Activated naive CD4-positive, alpha-beta T cell treated with anti-CD3 and anti-CD28 coated beads, Interleukin-2, amount 50 U/mL, for 16 hours (primary cell): Measurements from ENCODE around the gene KCNH3.

ENCODE experiments used
- DNase-seq: peaks from one replicate; pipeline ENCODE4 v3.0.0-alpha.2; 2020

The KCNH3 gene

GRCh38 chr12:49548481-49548821 is 9.6 kb downstream of the KCNH3 start:
- DNase-seq, result no peak

DNA sequence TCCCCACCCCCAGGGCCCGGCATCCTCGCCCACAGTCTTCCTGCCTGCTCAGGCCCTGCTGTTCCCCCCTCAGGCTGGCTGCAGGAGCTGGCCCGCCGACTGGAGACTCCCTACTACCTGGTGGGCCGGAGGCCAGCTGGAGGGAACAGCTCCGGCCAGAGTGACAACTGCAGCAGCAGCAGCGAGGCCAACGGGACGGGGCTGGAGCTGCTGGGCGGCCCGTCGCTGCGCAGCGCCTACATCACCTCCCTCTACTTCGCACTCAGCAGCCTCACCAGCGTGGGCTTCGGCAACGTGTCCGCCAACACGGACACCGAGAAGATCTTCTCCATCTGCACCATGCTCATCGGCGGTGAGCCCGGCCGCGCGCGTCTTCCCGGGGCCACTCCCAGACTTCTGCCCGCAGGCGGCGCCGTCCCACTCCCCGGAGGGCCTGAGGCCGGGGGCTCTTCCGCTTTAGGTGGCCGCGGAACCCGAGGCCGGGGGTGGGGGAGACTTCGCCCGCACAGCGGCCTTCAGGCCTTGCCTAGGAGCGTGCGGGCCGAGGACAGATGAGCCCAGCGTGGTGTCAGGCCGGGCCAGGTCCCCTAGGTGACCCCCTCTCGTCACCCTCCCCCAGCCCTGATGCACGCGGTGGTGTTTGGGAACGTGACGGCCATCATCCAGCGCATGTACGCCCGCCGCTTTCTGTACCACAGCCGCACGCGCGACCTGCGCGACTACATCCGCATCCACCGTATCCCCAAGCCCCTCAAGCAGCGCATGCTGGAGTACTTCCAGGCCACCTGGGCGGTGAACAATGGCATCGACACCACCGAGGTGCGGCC is 10.2 kb downstream of the KCNH3 start:
- DNase-seq, result peak; percentile 42

DNA sequence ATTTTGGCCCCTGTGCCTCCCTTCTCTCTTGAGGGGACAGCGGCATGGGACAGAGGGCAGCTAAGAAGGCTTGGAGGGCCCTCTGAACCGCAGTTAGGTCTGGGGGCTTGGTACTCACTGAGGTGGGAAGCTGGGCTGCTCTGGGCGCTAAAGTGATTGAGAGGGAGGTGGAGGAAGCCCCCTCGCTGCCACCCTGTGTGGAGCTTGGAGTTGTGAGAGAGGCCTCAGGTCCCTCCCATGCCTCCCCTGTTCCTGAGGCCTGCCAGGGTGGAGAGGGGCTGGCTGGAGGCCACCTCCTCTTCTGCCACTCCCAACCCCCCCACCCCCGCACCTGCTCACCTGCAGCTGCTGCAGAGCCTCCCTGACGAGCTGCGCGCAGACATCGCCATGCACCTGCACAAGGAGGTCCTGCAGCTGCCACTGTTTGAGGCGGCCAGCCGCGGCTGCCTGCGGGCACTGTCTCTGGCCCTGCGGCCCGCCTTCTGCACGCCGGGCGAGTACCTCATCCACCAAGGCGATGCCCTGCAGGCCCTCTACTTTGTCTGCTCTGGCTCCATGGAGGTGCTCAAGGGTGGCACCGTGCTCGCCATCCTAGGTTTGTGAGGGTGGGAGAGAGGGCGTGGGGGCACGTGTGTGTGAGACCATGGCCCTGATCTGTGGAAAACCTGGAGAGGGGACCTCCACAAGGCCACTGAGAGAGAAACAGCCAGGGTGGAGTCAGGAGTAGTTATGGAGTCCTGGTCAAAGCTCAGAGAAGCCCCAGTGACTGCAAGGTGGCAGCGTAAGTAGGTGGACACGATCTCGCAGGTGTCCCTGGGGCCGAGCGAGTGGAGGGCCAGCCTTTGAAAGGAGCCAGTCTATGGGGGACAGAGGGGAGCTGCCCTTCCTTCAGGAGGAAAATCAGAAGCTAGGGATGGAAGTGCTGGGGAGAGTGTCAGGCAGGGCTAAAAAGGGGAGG is 11.2 kb downstream of the KCNH3 start:
- no peak for DNase-seq

DNA sequence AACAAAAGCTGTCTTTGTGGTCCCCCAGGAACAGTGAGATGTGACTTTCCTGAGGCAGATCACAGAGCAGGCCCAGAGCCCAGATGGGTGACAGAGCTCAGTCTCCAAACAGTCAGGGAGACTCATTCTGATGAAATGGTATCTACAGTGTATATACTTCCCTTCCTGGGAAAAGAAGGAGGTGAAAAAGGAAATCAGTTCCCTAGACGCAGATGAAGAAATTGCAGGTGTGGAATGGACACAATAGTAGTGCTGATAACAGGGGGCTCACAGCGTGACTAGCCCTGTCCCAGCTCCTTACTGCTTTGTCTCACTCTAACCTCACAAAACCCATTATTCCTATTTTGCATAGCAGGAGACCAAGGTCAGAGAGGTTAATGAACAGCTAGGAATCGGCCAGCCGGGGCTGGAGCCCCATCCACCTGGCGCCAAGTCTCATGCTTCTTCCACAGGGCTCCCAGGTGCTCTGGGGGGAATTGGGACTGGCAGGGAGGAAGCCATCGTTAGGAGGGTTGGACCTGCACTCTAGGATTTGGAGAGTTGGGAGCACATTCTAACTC is 11.9 kb downstream of the KCNH3 start:
- DNase-seq, result no peak

GRCh38 chr12:49552014-49552413 is 13.2 kb downstream of the KCNH3 start:
- no peak for DNase-seq

GRCh38 chr12:49552425-49552824 is 13.6 kb downstream of the KCNH3 start:
- DNase-seq, result no peak

- DNase-seq, result no peak
Observed at GRCh38 chr12:49552899-49553298, 14.1 kb downstream of the KCNH3 start.

DNA sequence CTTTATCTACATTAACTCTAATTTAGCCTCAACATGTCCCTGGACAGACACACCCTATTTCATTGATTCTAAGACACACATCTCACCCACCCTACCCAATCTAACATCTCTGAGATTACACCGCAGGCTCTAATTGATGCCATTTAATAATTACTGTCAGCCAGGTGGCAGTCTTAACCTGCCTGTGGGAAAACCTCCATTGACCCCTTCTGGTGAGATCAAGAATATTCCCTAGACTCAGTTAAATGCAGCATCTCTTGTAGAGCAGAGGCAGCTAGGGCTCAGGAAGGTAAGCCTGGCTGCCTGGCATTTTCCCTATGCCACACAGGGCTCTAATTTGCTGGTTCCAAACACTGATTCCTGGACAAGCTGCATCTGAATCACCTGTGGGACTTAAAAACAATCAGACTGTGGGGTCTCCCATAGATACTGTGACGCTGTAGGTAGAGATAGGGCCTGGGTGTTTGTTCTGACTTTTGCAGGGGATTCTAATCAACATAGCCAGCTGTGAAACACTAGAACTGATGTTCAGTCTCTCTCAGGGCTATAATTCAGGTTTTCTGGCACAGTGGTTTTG is 14.8 kb downstream of the KCNH3 start:
- no peak for DNase-seq

DNA sequence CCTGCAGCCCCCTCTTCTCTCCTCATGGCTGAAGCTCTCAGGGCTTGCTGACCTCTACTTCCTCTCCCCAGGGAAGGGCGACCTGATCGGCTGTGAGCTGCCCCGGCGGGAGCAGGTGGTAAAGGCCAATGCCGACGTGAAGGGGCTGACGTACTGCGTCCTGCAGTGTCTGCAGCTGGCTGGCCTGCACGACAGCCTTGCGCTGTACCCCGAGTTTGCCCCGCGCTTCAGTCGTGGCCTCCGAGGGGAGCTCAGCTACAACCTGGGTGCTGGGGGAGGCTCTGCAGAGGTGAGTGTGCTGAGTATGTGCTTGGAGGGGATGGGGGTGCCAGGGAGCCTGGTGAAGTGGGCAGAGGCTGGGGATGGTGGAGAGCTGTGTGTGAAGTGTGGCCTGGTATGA is 15.4 kb downstream of the KCNH3 start:
- no peak for DNase-seq

GRCh38 chr12:49555631-49556390 is 17.0 kb downstream of the KCNH3 start:
- no peak for DNase-seq

DNA sequence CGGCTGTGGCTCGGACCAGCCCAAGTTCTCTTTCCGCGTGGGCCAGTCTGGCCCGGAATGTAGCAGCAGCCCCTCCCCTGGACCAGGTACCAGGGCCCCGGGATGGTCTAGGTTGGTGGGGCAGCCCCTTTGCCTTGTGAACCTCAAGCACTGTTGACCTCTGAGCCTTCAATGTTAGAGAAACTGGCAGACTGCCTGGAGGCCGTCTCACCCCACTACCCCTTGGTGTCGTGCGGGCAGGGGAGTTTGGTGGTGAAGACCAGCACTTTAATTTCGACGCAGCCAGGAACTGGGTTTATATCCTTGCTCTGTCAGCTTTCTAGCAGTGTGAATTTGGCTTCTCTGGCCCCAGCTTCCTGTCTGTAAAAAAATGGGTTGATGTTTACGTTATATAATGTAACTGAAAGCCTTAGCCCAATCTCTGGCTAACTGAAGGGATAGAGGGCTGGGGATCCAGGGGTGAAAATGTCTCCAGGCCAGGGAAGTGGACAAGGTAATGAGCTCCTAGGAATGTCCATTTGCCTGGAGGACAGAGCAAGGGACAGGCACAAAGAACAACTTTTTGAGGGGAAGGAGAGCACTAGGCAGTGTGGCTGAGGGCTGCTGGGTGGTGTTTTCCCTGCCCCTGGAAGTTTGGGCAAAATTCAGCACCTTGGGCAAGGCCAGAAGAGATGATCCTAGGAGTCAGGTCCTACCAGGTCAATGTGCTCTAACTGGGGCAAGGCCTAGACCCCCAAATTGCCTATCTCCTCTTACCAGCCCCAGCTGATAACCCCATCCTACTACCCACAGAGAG is 17.8 kb downstream of the KCNH3 start:
- DNase-seq, result no peak

- no peak for DNase-seq
Observed at GRCh38 chr12:49557187-49557916, 18.5 kb downstream of the KCNH3 start.

- no peak for DNase-seq
Observed at GRCh38 chr12:49557917-49558215, 19.0 kb downstream of the KCNH3 start.

GRCh38 chr12:49558526-49558925 is 19.7 kb downstream of the KCNH3 start:
- DNase-seq, result no peak

DNA sequence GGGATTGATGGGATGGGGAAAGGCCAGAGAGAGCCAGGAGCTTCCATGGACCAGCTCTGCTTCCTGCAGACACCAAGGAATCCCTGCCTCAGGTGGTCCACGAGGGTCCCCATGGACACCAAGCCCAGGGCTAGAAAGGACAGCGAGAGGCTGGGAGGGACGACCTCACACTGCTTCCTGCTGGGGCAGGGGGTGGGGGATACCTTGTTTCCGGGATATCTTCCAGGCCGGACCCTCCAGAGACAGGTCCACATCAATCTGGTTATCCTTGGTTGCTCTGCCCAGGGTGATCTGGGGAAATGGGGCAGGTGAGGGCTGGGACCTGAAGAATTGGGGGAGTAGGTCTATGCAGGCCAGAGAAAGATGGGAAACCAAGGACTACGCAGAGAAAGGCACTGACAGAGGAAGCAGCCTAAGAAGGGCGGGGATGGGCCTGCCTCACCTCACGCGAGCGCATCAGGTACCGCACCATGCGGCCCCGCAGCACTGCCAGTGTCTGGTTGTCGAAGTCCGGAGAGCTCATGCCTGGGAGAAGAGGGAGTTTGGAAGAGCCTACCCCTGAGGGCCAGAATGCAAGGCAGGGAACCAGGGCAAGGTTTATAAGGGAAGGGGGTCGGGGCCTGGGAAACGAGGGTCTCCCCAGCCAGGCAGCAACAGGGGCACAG is 20.3 kb downstream of the KCNH3 start:
- no peak for DNase-seq

GRCh38 chr12:49560695-49561094 is 21.9 kb downstream of the KCNH3 start:
- DNase-seq, result no peak

DNA sequence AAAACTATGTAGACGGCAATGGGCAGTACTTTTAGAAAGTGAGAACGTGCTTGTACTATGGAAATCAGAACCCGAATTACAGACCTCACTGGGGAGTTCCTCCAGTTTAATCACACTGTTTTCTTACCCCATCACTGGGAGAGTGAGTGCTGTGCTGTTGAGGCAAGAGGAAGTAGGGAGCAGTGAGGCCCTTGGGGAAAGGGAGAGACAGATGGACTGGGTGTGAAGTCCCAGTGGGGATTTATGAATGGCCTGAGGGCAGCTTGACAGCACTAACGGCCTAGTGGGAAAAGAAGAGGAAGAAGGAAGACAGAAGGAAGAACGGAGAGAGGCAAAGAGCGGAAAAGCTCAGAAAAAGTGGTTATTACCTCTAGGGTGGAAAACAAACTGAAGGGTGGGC is 23.4 kb downstream of the KCNH3 start:
- DNase-seq, result no peak

GRCh38 chr12:49562831-49563230 is 24.0 kb downstream of the KCNH3 start:
- no peak for DNase-seq

DNA sequence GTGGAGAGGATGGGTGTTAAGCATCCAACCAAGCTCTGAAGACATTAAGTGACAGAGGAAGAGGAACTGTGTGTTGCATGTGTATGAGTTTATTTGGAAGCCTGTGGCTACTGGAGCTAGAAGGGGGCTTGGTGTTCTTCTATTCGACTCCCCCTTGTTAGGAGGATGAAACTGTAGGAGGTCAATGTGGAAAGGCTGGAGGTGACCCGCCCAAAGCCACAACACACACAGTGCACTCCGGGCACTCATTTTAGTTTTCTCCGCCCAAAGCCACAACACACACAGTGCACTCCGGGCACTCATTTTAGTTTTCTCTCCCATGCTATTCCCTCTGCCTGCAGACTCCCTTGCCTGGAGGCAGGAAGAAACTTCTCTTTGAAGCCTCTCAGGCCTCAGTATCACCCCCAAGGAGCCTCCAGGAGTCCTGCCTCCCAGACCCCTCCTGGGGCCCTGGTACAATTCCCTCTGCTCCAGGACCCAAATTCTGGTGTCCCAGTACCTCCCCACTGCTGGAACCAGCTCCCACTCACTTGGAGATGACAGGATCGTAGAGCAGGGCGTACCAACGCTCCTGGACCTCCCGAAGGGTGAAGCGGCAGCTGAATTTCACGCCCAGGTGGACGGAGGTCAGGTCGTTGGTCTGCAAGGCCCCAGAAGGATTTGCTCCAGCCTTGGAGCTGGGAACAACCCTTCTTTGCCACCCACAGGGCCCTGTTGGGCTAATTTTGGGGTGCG is 25.3 kb downstream of the KCNH3 start:
- no peak for DNase-seq
